IMR-90 (cell line): ENCODE measurements around the gene ATG10. TPM values are rescaled to one million over a fixed set of nuclear protein-coding genes. Genes with fewer than 3 reads are reported as not detected.

Experiments
- ATAC-seq: fragments of 200-7000 bp; cut with Tn5 transposase; 2 replicates; pipeline ENCODE4 v1.9.1; 2020; ENCODE audit warnings: low read depth, mild to moderate bottlenecking, moderate library complexity
- BruUV-seq: library from RNA; stranded (reverse); fragments of 400-500 nt; replicated peaks from 2 replicates; lab custom pipeline; 2021; lab: Mats Ljungman, UMichigan
- CTCF ChIA-PET: fragments of 300-600 bp; formaldehyde crosslinking; extraction: SDS; loops from one replicate; lab custom pipeline; 2021; ENCODE audit warnings: antibody characterized with exemption; lab: Yijun Ruan, JAX
- POLR2A ChIA-PET: fragments of 300-600 bp; sonication (Branson Sonifier 250); formaldehyde crosslinking; loops from one replicate; lab custom pipeline; 2022; ENCODE audit warnings: antibody characterized with exemption; ENCODE audit not compliant: unreplicated experiment; lab: Charles Lee
- DNase-seq: peaks from one replicate; pipeline ENCODE4 v3.0.0; 2013
- H2AFZ ChIP-seq: replicated peaks from 2 replicates; pipeline ENCODE3; 2013; ENCODE audit warnings: low read length, mild to moderate bottlenecking; ENCODE audit not compliant: poor library complexity
- H2AK5ac ChIP-seq: 2 replicates; pipeline ENCODE4 v1.6.1; 2013; ENCODE audit warnings: low read depth, low read length, inconsistent platforms
- H2AK9ac ChIP-seq: replicated peaks from 2 replicates; pipeline ENCODE3; 2013; ENCODE audit warnings: mild to moderate bottlenecking, low read depth, low read length, moderate library complexity; ENCODE audit not compliant: poor library complexity
- H2BK120ac ChIP-seq: 2 replicates; pipeline ENCODE4 v1.6.1; 2013; ENCODE audit warnings: low read depth, low read length, inconsistent platforms
- H2BK15ac ChIP-seq: 3 replicates; pipeline ENCODE4 v1.6.1; 2013; ENCODE audit warnings: low read depth, low read length, inconsistent platforms
- H2BK20ac ChIP-seq: 2 replicates; pipeline ENCODE4 v1.6.1; 2013; ENCODE audit warnings: low read depth, mild to moderate bottlenecking, inconsistent platforms, low read length, moderate library complexity
- H2BK5ac ChIP-seq: 2 replicates; pipeline ENCODE4 v1.6.1; 2013; ENCODE audit warnings: mild to moderate bottlenecking, low read depth, low read length, inconsistent platforms; ENCODE audit not compliant: poor library complexity, severe bottlenecking
- H3K14ac ChIP-seq: replicated peaks from 2 replicates; pipeline ENCODE4 v1.6.1; 2013; ENCODE audit warnings: low read depth, low read length, inconsistent platforms
- H3K18ac ChIP-seq: 2 replicates; pipeline ENCODE4 v1.6.1; 2013; ENCODE audit warnings: low read depth, low read length, control low read depth
- H3K23ac ChIP-seq: 2 replicates; pipeline ENCODE4 v1.6.1; 2013; ENCODE audit warnings: low read depth, low read length, inconsistent platforms
- H3K27ac ChIP-seq: 2 replicates; pipeline ENCODE4 v1.5.1; 2013; ENCODE audit warnings: mild to moderate bottlenecking, control low read depth, low read length; ENCODE audit not compliant: insufficient read depth
- H3K27me3 ChIP-seq: 2 replicates; pipeline ENCODE4 v1.6.1; 2013; ENCODE audit warnings: low read length; ENCODE audit not compliant: control insufficient read depth, insufficient read depth
- H3K36me3 ChIP-seq: 2 replicates; pipeline ENCODE4 v1.6.1; 2013; ENCODE audit warnings: low read length, mixed read lengths; ENCODE audit not compliant: control insufficient read depth, insufficient read depth
- H3K4ac ChIP-seq: 2 replicates; pipeline ENCODE4 v1.6.1; 2013; ENCODE audit warnings: low read depth, low read length, inconsistent platforms
- H3K4me1 ChIP-seq: 2 replicates; pipeline ENCODE4 v1.6.1; 2013; ENCODE audit warnings: low read length, mixed read lengths; ENCODE audit not compliant: control insufficient read depth, insufficient read depth
- H3K4me2 ChIP-seq: 2 replicates; pipeline ENCODE4 v1.6.1; 2013; ENCODE audit warnings: low read depth, mild to moderate bottlenecking, control low read depth, low read length, moderate library complexity
- H3K4me3 ChIP-seq: 2 replicates; pipeline ENCODE4 v1.5.1; 2013; ENCODE audit warnings: low read depth, mild to moderate bottlenecking, control low read depth, low read length, moderate library complexity; ENCODE audit not compliant: insufficient read depth
- H3K56ac ChIP-seq: 2 replicates; pipeline ENCODE4 v1.6.1; 2013; ENCODE audit warnings: low read length, inconsistent platforms; ENCODE audit not compliant: insufficient read depth; ENCODE audit errors: extremely low read depth
- H3K79me1 ChIP-seq, 2 experiments: 2 replicates each; pipeline ENCODE4 v1.6.1; 2013; ENCODE audit warnings: low read length in 2 of 2, inconsistent platforms in 1 of 2, low read depth in 1 of 2
- H3K9ac ChIP-seq: 2 replicates; pipeline ENCODE4 v1.6.1; 2013; ENCODE audit warnings: low read depth, low read length, control low read depth
- H3K9me1 ChIP-seq: 2 replicates; pipeline ENCODE4 v1.6.1; 2013; ENCODE audit warnings: low read length, inconsistent platforms; ENCODE audit not compliant: insufficient read depth
- H3K9me3 ChIP-seq: 2 replicates; pipeline ENCODE4 v1.6.1; 2013; ENCODE audit warnings: low read length; ENCODE audit not compliant: control insufficient read depth, insufficient read depth
- H4K20me1 ChIP-seq: 2 replicates; pipeline ENCODE4 v1.6.1; 2013; ENCODE audit warnings: low read length, inconsistent platforms; ENCODE audit not compliant: insufficient read depth
- H4K5ac ChIP-seq: 2 replicates; pipeline ENCODE4 v1.6.1; 2013; ENCODE audit warnings: mild to moderate bottlenecking, low read depth, low read length, control low read depth
- H4K8ac ChIP-seq, 2 experiments: 2 replicates each; pipeline ENCODE4 v1.6.1; 2013; ENCODE audit warnings: low read depth in 2 of 2, low read length in 2 of 2, control low read depth in 1 of 2, inconsistent platforms in 1 of 2
- H4K91ac ChIP-seq: 2 replicates; pipeline ENCODE4 v1.6.1; 2013; ENCODE audit warnings: low read depth, low read length, inconsistent platforms; ENCODE audit not compliant: insufficient read depth
- BHLHE40 ChIP-seq: fragments of 150-350 bp; IDR thresholded peaks from 2 replicates; pipeline ENCODE4 v1.6.1; 2016; ENCODE audit warnings: mild to moderate bottlenecking, low read depth, low read length
- CEBPB ChIP-seq: IDR thresholded peaks from 2 replicates; pipeline ENCODE4 v1.6.1; 2012; ENCODE audit warnings: low read depth, low read length, improper control_type of control experiment
- CHD1 ChIP-seq: IDR thresholded peaks from 2 replicates; pipeline ENCODE4 v1.6.1; 2012; ENCODE audit warnings: low read depth, low read length, improper control_type of control experiment
- CTCF ChIP-seq: conservative IDR thresholded peaks from 2 replicates; pipeline ENCODE4 v1.5.1; 2012; ENCODE audit warnings: mild to moderate bottlenecking, low read depth, low read length, improper control_type of control experiment
- ELK1 ChIP-seq: fragments of 150-350 bp; IDR thresholded peaks from 2 replicates; pipeline ENCODE4 v1.6.1; 2016; ENCODE audit warnings: low read depth, mild to moderate bottlenecking, low read length, moderate library complexity, borderline replicate concordance
- FOS ChIP-seq: fragments of 150-350 bp; IDR thresholded peaks from 2 replicates; pipeline ENCODE4 v1.6.1; 2016; ENCODE audit warnings: low read depth, low read length
- MAFK ChIP-seq: IDR thresholded peaks from 2 replicates; pipeline ENCODE4 v1.6.1; 2012; ENCODE audit warnings: low read depth, low read length, improper control_type of control experiment
- MAZ ChIP-seq: IDR thresholded peaks from 2 replicates; pipeline ENCODE4 v1.6.1; 2012; ENCODE audit warnings: low read depth, mild to moderate bottlenecking, low read length, improper control_type of control experiment, moderate library complexity, borderline replicate concordance
- MXI1 ChIP-seq: IDR thresholded peaks from 2 replicates; pipeline ENCODE4 v1.6.1; 2012; ENCODE audit warnings: low read depth, mild to moderate bottlenecking, low read length, moderate library complexity, borderline replicate concordance
- NFE2L2 ChIP-seq: fragments of 150-350 bp; IDR thresholded peaks from 2 replicates; pipeline ENCODE4 v1.6.1; 2016; ENCODE audit warnings: low read depth, mild to moderate bottlenecking, low read length
- POLR2A ChIP-seq: IDR thresholded peaks from 2 replicates; pipeline ENCODE4 v1.6.1; 2012; ENCODE audit warnings: mild to moderate bottlenecking, low read depth, low read length
- RAD21 ChIP-seq: IDR thresholded peaks from 2 replicates; pipeline ENCODE4 v1.6.1; 2012; ENCODE audit warnings: low read length, improper control_type of control experiment
- RCOR1 ChIP-seq: IDR thresholded peaks from 2 replicates; pipeline ENCODE4 v1.6.1; 2012; ENCODE audit warnings: mild to moderate bottlenecking, low read length, improper control_type of control experiment; ENCODE audit not compliant: insufficient replicate concordance
- RFX5 ChIP-seq: IDR thresholded peaks from 2 replicates; pipeline ENCODE4 v1.8.0; 2012; ENCODE audit warnings: low read depth, mild to moderate bottlenecking, low read length, moderate library complexity
- SMC3 ChIP-seq: fragments of 150-350 bp; IDR thresholded peaks from 2 replicates; pipeline ENCODE4 v1.6.1; 2016; ENCODE audit warnings: low read depth, mild to moderate bottlenecking, antibody characterized with exemption, low read length, moderate library complexity
- USF2 ChIP-seq: fragments of 150-350 bp; IDR thresholded peaks from 2 replicates; pipeline ENCODE4 v1.6.1; 2017; ENCODE audit warnings: mild to moderate bottlenecking, antibody characterized with exemption, low read length, low read depth
- WGBS, 2 experiments: methylation state at CpG; one replicate each; pipeline versions ENCODE4 v1.1.5 to v1.1.7; 2013; ENCODE audit warnings: missing lambda C conversion rate in 2 of 2; ENCODE audit not compliant: insufficient read length in 1 of 2; ENCODE audit errors: extremely low coverage in 2 of 2; 5-methylcytosine and 5-hydroxymethylcytosine counted together
- dilution Hi-C: fragments of 300-500 bp; cut with HindIII; formaldehyde crosslinking; loops from one replicate; pipeline ENCODE4 v1.14.3; 2018; ENCODE audit warnings: low sequenced_read_pairs; ENCODE audit not compliant: unreplicated experiment
- in situ Hi-C: fragments of 300-500 bp; cut with MboI; formaldehyde crosslinking; loops from 3 replicates; pipeline ENCODE4 v1.14.3; 2019; ENCODE audit warnings: low sequenced_read_pairs, inconsistent platforms, mixed read lengths
- intact Hi-C: fragments of 100-400 bp; cut with micrococcal nuclease; formaldehyde crosslinking; loops from 2 replicates; pipeline ENCODE4 v1.10.0; 2022
- polyA plus RNA-seq, 3 experiments: library from polyadenylated mRNA; depleted of rRNA; stranded (reverse); fragments of >200 nt; gene quantifications; 2 replicates each; pipeline ENCODE4 v1.2.3, GENCODE V29; 2012; ENCODE audit warnings: low replicate concordance in 1 of 3
- total RNA-seq: library from RNA; depleted of rRNA; stranded (reverse); fragments of >200 nt; gene quantifications from 2 replicates; pipeline ENCODE4 v1.2.3, GENCODE V29; 2012

ATG10 gene
- total and polyA plus RNA-seq, 2 of the 4 experiments (the other 2 are of a cell fraction), result 3.4 to 8.1 TPM

- no peak overlapping the region for H4K5ac ChIP-seq
- in situ Hi-C loops (no loop called here), dilution Hi-C loops (no loop called here), intact Hi-C loops (no loop called here)
- H2AK5ac ChIP-seq, result no peak overlapping the region
- no peak overlapping the region for H3K4me2 ChIP-seq
- H2BK15ac ChIP-seq, result no peak overlapping the region
- no peak overlapping the region for H3K9ac ChIP-seq
- no peak overlapping the region for H2BK5ac ChIP-seq
- H3K18ac ChIP-seq, result no peak overlapping the region
- POLR2A ChIA-PET, result no interaction called here
- H2AK9ac ChIP-seq, result no peak overlapping the region
- ATAC-seq, result no peak
- no peaks in the 10 kb centered on the region for H3K9me1 ChIP-seq
- DNase-seq, result no peak
- no peaks in the 10 kb centered on the region for H3K79me1 ChIP-seq
- CTCF ChIA-PET, result interaction anchor here (0.7 kb wide), 1 partner anchor 42 kb away, joined by 3 read pairs; no protein-coding TSS in a partner anchor
- no peak overlapping the region for H3K14ac ChIP-seq
- H2BK20ac ChIP-seq, result no peak overlapping the region
- no peak overlapping the region for H4K8ac ChIP-seq
- H3K23ac ChIP-seq, result no peak overlapping the region
- no peaks in the 10 kb centered on the region for H3K27me3 ChIP-seq
- no peak overlapping the region for H3K4me3 ChIP-seq
- H4K20me1 ChIP-seq, result no peaks in the 10 kb centered on the region
- H3K56ac ChIP-seq, result no peak overlapping the region
- H3K9me3 ChIP-seq, result no peaks in the 10 kb centered on the region
- H2BK120ac ChIP-seq, result no peak overlapping the region
- no peak overlapping the region for H3K4ac ChIP-seq
- no TSS peak for BruUV-seq
- H3K27ac ChIP-seq, result no peak overlapping the region
- no peak for TF ChIP-seq SMC3
- TF ChIP-seq RAD21, result no peak
- no peak for TF ChIP-seq USF2
- TF ChIP-seq POLR2A, result no peak
- TF ChIP-seq ELK1, result no peak
- TF ChIP-seq CHD1, result no peak
- TF ChIP-seq MXI1, result no peak
- TF ChIP-seq MAFK, result no peak
- TF ChIP-seq CEBPB, result no peak
- TF ChIP-seq MAZ, result no peak
- no peak for TF ChIP-seq FOS
- TF ChIP-seq RCOR1, result no peak
- TF ChIP-seq NFE2L2, result no peak
- no peak for TF ChIP-seq CTCF
- no peak for TF ChIP-seq RFX5
- TF ChIP-seq BHLHE40, result no peak
- H3K4me1 ChIP-seq, result no peaks in the 10 kb centered on the region
- 20% methylated on average over 1 of the region's 1 CpG; no CpG with 5 or more reads in 1 of the 2 experiments for WGBS, 2 experiments
- H3K36me3 ChIP-seq, result no peaks in the 10 kb centered on the region
- no peak overlapping the region for H4K91ac ChIP-seq
- H2AFZ ChIP-seq, result no peak overlapping the region
These were observed 20.8 kb upstream of the ATG10 start for GRCh38 chr5:81950996-81951395.
